CD4-positive, alpha-beta T cell treated with Interleukin-15 for 4 hours (primary cell): ENCODE results near the gene DPP7.

ENCODE experiments used
- DNase-seq: peaks from one replicate; pipeline ENCODE4 v3.0.0-alpha.2; 2020; ENCODE audit warnings: low spot score

Gene DPP7

DNA sequence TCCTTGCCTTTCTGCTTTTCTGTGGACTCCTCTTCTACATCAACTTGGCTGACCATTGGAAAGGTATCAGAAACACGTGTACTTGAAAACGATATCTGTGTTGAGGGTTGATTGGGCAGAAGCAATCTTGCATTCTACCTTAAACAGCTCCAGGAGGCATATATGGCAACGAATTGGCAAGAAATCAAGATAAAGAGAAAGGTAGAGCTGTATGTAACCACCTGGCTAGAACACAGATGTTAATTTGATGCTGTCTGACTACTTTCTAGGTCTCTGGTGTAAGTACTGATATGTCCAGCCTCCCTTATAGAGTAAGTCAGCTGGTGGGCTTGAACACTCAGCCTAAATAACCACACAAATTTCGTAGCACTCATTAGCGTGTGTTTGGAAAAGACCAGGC lies 26.4 kb downstream of the DPP7 start:
- no peak for DNase-seq

DNA sequence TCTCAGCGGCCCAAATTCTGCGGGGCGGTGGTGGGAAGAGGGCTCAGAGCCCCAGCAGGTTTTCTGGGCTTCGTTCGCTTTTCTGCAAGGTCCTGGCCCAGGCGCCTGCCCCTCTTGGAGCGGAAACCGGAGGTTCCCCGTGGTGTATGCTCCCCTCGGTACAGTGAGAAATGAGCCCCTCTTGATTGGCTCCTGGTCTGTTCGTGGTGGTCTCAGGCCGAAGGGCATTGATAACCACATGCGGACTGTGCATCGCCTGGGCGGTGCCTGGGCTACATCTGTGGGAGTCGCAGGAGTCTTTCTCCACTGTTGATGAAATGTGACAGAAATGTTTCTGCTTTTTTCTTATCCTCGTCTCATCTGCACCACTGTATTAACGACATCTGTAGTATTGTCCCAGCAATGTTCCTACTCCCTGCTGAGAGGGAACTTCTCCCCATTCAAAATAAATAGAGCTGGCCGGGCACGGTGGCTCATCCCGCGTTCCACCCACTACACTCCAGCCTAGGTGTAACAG lies 27.1 kb downstream of the DPP7 start:
- no peak for DNase-seq

DNA sequence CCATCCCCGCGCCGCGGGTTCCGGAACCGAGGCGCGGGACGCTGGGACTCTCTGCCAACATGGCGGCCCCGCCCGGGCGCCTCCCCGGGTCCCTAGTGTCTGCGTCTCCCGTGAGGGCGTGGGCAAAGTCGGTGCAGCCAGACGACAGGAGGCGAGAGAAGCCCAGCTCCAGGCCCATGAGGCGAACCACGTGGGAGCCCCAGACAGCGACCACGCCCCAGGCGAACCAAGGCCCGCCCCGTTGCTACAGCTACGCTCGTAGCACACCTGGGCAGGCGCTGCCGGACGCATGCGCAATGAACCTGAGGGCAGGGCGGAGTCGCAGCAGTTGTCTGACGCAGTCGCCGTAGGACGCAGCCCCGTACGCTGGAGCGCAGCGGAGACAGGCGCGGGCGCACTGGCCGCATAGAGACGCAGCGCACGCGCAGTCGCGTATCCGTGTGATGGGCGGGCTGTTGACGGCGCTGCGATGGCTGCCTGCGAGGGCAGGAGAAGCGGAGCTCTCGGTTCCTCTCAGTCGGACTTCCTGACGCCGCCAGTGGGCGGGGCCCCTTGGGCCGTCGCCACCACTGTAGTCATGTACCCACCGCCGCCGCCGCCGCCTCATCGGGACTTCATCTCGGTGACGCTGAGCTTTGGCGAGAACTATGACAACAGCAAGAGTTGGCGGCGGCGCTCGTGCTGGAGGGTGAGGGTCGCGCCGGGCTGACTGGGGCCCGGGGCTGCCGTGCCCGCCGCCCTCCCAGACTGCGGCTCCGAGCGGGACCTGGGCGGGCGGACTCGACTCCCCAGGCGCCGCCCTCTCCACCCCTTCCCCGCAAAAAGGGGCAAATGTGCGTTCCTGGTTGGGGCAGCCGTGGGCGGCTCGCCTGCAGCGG lies 27.8 kb downstream of the DPP7 start, which contains the start of gene MAN1B1:
TSS of gene MAN1B1 (plus strand) at position 455 of the 878 bp plus-strand sequence. CDS start at position 470, 15 bp downstream.
- peak; percentile 99 for DNase-seq

DNA sequence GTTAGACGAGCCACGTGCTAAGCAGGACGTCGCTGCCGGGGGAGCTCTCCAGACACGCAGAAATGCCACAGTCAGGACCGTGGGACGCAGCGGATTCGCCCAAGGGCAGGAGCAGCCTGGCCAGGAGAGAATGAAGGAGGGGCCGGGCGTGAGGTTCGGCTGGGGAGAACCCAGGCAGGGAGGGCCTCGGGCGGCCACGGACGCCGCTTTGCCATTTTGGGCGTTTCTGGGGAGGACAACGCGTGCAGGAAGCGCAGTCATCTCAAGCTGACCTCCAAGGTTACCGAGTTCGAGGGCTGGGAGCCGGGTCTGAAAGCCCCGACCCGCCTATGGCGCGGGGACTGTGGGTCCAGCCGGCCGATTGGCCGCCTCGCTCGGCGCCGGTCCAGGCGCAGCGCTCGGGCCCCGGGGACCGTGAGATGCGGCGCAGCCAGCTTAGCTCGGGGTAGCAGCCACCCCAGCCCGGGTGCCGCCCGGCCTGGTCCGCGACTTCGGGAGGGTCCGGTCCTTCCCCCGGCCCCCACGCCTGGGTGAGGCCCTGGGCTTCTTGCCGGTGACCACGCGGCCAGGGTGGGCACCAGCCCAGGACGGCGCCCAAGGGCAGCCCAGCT lies 28.5 kb downstream of the DPP7 start:
- DNase-seq, result peak; percentile 12

DNA sequence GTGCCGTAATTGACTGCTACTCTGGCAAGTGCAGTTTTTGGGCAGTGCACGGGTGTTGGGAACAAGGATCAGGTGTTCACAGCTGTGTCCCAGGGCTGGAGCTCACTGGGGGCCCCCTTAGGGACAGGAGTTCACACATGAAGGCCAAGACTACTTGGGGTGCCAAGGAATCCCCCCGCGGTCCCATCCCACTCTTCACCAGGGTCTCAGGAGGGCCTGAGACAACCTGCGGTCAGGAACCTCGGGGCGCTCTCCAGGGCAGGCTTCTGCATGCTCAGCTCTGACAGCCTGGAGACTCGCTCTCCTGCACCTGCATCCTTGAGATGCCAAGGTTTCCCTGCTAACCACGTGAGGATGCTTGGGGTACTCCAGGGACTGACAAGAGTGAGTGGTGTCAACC lies 30.0 kb downstream of the DPP7 start:
- DNase-seq, result no peak

DNA sequence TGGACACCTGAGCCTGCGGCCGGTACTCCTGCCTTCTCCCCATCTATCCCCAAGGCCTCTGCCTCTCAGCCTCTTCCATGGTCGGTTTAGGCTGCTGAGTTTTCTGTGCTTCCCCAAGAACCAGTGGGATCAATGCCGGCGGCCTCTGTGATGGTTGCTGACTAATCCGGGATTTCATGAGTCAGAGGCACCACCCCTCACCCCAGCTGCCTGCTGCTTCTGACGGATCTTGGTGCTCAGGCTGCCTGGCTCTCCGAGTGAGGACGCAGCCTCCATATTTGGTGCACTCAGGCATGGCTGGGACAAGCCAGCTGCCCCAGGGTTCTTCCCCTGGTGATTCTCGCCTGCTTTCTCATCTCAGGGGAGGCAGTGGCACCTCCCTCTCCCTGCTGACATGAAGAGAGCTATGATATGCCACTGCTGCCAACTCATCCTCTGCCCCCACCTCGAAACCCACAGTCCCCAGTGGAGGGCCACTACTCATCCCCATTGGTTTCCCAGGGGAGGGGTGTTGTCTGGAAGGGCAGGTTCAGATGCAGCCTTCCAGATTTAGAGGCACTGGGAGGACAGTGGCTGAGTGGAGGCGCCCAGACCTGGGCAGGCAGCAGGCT lies 31.0 kb downstream of the DPP7 start:
- DNase-seq, result no peak

DNA sequence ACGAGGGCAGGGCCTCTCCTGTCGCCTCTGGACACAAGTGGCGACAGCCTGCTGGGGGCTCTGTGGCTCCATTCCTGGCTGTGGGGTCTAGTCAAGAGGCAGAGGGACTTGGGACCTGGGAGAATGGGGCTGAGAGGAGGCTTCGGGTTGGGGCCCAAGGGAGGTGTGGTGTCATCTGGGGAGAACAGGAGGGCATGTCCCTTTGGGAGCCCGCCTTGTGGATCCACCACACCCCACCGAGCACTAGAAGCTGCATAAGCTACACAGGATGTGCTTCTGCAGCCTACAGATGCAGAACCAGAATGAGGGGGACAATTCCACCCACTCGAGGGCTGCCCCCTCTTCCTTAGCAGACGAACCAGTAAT lies 31.6 kb downstream of the DPP7 start:
- no peak for DNase-seq

DNA sequence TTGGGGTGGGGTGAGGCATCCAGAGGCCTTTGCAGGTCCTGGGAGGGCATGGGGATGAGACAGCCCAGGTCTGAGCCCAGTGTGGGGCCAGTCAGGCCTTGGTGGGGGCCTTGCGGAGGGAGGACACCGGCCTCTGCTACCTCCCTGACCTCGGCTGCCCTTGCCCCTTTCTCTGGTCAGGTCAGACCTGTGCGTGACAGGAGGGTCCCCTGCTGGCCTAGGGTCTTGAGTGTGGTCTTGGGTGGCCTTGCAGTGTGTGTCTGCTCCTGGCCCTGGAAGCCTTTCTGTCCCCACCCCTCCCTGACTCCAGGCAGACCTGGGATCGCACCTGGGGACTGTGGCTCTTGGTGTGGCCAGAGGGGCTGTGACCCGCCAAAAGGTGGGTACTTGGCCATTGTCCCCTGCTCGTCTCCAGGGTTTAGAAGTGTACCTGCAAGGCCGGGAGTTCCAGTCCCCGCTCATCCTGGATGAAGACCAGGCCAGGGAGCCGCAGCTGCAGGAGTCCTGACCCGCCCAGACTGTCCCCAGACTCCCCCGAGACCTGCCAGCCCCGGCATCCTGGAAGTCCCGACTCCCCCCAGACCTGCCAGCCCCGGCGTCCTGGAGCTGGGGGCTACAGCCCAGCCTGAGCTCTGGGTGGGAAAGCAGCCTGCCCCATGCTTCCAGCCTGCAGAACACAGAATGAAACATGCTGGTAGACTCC lies 32.2 kb downstream of the DPP7 start:
- DNase-seq, result no peak

DNA sequence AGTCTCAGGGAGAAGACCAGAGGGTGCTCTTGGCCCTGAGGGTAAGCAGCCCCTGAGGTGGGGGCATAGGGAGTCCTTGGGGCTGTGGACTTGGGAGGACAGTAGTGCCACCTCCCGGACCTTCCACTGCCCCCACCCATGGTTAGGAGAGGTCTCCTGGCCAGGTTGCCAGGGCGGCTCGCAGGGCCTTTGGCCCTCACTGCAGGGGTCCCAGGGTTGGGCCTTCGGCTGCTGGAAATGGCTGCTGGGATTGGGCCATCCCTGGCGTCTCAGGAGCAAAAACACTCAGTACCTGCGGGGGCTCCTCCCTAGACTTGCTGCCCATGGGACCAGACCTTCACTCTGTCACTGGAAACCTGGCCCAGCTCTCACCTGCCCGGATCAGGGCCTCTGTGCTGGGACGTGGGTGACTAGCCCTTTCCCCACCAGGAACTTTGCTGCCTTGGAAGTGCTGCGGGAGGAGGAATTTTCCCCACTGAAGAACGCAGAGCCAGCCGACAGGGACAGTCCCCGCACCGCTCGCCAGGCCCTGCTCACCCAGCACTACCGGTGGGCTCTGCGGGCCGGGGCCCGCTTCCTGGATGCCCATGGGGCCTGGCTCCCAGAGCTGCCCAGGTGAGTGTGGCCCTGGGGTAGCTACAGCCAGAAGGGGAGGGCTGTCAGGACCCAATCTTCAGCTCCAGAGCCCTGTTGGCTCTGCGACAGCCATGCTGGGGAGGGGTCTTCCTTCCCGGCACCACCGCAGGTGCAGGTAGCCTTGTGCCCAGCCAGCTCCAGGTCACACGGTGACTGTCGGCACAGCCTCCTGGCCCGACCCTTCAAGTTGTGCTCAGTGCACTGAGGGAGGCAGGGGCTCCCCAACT lies 34.0 kb downstream of the DPP7 start:
- no peak for DNase-seq

DNA sequence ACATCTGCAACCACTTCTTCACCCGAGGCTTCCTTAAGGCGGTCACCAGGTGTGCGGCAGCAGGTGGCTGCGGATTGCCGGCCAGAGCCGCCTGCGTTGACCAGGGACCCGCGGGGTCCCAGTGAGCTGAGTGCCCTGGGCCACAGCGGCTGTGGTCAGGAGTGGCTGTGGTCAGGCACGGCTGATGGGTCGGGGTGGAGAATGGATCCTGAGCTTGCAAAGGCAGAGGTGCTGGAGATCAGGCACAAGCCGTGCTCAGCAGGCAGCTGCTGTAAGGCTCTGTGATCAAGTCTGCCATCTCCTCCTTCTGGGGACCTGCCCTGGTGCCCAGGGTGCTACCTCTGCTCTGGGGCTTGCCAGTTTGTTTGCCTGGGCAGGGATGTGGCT lies 35.1 kb downstream of the DPP7 start:
- DNase-seq, result no peak

DNA sequence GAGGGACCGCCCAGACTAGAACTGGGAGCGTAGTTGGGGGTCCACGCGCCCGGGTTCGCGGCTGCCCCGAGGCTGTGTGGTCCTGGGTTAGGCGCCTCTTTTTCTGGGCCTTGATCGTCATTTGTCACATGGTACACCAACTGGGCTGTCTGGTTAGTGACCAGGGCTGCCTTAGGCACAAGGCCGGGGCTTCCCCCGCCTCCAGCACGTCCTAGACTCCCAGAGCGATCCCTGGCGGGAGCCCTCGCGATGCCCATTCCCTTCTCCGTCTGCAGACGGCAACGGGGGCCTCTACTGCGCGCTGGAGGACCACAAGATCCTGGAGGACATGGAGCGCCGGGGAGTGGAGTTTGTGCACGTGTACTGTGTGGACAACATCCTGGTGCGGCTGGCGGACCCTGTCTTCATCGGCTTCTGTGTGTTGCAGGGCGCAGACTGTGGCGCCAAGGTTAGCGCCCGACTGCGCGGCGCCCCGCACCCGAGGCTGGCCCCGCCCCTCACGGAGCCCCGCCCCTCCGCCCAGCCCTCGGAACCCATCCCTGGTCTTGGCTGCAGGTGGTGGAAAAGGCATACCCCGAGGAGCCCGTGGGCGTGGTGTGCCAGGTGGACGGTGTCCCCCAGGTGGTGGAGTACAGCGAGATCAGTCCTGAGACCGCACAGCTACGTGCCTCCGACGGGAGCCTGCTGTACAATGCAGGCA lies 35.7 kb downstream of the DPP7 start:
- DNase-seq, result no peak

DNA sequence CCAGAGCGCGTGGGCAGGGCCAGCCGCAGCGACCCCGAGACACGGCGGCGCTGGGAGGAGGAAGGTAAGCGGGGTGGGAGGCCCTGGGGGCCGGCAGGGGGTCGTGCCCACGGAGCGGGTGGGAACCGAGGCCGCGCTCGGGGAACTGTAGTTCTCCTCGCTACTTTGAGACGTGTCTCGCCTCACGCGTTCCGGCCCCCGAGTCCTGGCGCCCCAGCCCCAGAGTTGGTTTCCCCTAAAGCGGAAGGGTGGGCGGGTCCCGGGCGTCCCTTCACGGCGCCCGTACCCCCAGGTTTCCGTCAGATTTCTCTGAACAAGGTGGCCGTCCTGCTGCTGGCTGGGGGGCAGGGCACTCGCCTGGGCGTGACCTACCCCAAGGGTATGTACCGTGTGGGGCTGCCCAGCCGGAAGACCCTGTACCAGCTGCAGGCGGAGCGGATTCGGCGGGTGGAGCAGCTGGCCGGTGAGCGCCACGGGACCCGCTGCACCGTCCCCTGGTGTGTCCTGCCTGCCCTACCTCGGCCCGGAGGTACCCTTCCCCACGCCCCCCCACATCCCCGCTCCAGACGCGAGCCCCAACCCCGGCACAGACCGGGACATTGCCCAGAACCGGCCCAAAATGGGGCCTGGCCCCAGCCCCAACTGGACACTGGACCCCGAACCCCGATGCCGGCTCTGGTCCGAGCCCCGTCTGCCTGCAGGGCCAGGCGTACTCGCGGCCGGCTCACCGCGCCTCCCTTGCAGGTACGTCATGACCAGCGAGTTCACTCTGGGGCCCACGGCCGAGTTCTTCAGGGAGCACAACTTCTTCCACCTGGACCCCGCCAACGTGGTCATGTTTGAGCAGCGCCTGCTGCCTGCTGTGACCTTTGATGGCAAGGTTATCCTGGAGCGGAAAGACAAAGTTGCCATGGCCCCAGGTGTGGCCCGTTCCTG lies 36.5 kb downstream of the DPP7 start:
- DNase-seq, result peak; percentile 50

DNA sequence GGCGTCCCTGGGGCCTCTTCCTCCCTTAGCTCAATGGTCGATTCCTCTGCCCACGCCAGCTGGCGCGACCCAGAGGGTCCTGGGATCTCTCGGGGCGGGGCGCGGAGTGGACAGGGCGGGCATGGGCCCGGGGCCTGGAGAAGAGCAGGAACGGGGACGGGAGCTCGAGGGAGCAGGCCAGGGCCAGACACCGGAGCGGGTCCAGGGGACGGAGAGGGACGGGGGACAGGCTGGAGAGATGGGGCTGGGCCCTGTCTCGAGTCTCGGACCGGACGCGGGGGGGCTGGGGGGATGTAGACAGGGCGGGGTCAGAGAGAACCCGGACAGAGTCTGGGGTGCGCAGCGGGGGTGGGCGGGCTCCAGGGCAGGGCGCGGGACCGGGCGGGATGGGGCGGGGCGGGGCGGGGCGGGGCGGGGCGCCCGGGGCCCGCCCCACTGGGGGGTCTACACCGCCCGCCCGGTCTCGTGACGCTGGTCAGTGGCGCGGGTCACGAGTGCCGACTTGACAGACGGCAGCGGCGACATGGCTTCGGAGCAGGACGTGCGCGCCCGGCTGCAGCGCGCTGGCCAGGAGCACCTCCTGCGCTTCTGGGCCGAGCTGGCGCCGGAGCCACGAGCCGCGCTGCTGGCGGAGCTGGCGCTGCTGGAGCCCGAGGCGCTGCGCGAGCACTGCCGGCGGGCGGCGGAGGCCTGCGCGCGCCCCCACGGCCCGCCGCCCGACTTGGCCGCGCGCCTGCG lies 37.4 kb downstream of the DPP7 start, which contains the start of gene UAP1L1:
TSS of gene UAP1L1 (plus strand) at position 508 of the 738 bp plus-strand sequence. CDS start at position 524, 16 bp downstream.
- peak; percentile 39 for DNase-seq

DNA sequence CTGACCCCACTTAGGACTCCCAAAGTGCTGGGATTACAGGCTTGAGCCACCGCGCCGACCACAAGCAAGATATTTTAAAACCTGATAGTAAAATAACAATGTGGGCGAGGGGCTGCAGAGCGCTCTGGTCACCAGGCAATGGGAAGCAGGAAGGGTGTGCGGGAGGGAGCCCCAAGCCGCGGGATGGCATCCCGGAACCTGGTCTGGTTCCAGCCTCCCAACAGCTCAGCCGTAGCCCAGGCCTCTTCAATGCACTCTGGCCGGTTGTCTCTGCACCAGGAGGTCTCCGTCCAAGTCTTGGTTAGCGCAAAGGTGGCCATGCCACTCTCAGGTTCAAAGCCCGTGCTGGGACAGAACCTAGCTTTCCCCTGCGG lies 37.9 kb downstream of the DPP7 start:
- DNase-seq, result no peak

DNA sequence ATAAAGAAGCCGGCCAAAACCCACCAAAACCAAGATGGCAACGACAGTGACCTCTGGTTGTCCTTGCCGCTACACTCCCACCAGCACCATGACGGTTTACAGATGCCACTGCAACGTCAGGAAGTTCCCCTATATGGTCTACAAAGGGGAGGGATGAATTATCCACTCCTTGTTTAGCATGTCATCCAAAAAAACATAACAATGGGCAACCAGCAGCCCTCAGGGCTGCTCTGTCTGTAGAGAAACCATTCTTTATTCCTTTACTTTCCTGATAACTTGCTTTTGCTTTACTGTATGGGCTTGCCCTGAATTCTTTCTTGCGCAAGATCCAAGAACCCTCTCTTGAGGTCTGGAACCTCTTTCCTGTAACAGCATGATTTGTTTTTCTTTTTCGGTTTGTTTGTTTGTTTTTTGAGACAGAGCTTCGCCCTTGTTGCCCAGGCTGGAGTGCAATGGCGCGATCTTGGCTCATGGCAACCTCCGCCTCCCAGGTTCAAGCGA lies 39.2 kb downstream of the DPP7 start:
- DNase-seq, result no peak

DNA sequence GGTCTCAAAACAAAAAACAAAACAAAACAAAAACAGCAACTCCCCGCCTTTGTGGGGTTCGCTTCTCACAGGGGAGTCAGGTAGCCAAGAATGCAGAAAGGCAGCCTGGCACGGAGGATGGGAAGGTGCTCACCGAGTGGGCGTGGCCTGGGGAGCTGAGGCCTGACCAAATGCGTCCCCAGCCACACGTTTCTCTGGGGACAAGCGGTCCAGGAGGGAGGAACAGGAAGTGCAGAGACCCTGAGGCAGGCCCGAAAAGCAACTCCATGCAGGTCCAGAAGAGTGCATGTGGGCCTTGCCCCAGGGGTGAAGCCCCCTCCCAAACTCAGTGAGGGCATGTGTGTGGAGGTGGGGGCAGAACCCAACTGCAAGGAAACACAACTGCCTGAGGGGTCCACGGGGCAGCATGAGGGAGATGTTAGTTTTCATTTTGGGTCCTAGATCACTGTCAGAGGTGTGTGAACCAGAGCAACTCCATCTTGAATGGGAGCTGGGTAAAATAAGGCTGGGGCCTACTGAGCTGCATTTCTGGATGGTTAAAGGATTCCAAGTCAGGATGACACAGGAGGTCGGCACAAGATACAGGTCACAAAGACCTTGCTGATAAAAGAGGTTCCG lies 39.8 kb downstream of the DPP7 start:
- no peak for DNase-seq

DNA sequence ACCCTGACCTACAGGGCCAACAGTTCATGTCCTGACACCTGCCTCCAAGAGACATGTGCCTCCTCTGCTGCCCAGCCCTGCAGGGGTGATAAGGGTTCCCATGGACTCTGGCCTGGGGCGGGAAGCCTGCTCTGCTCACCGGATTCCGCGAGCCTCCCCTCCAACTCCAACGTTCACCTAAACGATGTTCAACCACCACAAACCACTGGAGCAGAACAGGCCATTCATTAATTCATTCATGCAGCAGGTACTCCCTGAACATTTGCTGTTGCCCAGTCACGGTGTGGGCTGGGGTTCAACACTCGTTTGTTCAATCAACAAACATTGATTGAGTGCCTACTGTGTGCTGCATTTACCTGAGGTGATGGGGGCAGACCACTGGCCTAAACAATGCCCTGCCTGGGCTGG lies 40.5 kb downstream of the DPP7 start:
- DNase-seq, result no peak

DNA sequence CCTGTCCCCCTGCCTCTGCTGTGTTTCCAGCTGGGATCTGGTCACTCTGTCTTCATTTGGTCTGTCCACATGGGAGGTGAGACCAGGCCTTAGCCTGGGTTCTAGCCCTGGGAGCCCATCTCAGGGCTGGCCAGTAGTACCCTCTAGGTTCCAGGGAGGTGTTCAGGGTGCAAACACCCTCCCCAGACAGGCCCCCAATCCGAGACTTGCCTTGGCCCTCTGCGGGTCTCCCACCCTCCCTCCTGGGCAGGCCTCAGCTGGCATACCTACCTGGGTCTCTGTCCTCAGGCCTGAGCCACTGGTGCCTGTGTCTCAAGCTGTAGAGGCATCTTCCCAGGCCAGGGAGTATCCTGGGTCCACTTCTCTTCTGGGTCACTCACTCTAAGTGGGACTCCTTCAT lies 43.3 kb downstream of the DPP7 start:
- DNase-seq, result no peak
